OCI-LY7 (cell line): ENCODE measurements around the gene HAND2.

ENCODE experiments used
- CTCF ChIP-seq: fragments of 200-600 bp; sonication (generic); conservative IDR thresholded peaks from 2 replicates; pipeline ENCODE4 v1.5.1; 2014; ENCODE audit warnings: mild to moderate bottlenecking, antibody characterized with exemption, low read length, moderate library complexity, mixed read lengths
- EZH2phosphoT487 ChIP-seq: fragments of 200-600 bp; sonication (generic); IDR thresholded peaks from 2 replicates; pipeline ENCODE4 v1.6.1; 2018; ENCODE audit warnings: low read depth, borderline replicate concordance, mild to moderate bottlenecking, mixed run types, antibody characterized with exemption, low read length, moderate library complexity, mixed read lengths

GRCh38 chr4:173519111-173520101 lies 10.6 kb downstream of the HAND2 start:
- no peak for TF ChIP-seq CTCF
- TF ChIP-seq EZH2phosphoT487: no peak
